HepG2 (cell line): ENCODE results near the gene CBFA2T2. TPM values are rescaled to one million over a fixed set of nuclear protein-coding genes. Genes with fewer than 3 reads are reported as not detected.

ENCODE experiments used
- ADNP ChIP-seq: sonication (generic); formaldehyde crosslinking; IDR thresholded peaks from 2 replicates; pipeline ENCODE4 v1.4.0; 2020; ENCODE audit warnings: missing genetic modification reagents
- CC2D1A ChIP-seq: sonication (generic); formaldehyde crosslinking; IDR thresholded peaks from 2 replicates; pipeline ENCODE4 v1.8.1; 2023; ENCODE audit warnings: mild to moderate bottlenecking, missing genetic modification reagents
- CENPT ChIP-seq: sonication (generic); formaldehyde crosslinking; IDR thresholded peaks from 2 replicates; pipeline ENCODE4 v1.8.0; 2022; ENCODE audit warnings: low read depth, mild to moderate bottlenecking, moderate library complexity, missing genetic modification reagents
- CHD4 ChIP-seq: fragments of 200-600 bp; sonication (generic); IDR thresholded peaks from 2 replicates; pipeline ENCODE4 v1.7.0; 2017; ENCODE audit warnings: mild to moderate bottlenecking, low read length, borderline replicate concordance
- DNMT1 ChIP-seq: sonication (generic); formaldehyde crosslinking; IDR thresholded peaks from 2 replicates; pipeline ENCODE4 v1.5.1; 2020; ENCODE audit warnings: mild to moderate bottlenecking, missing genetic modification reagents
- ERF ChIP-seq: IDR thresholded peaks from 2 replicates; pipeline ENCODE4 v1.6.1; 2018; ENCODE audit warnings: missing biosample characterization, missing genetic modification reagents
- GATAD1 ChIP-seq: IDR thresholded peaks from 2 replicates; pipeline ENCODE4 v1.6.1; 2016; ENCODE audit warnings: missing genetic modification reagents, missing compliant biosample characterization
- GZF1 ChIP-seq: sonication (generic); formaldehyde crosslinking; IDR thresholded peaks from 2 replicates; pipeline ENCODE4 v1.5.1; 2020; ENCODE audit warnings: mild to moderate bottlenecking, missing genetic modification reagents
- KMT2B ChIP-seq: IDR thresholded peaks from 2 replicates; pipeline ENCODE4 v1.6.1; 2016; ENCODE audit warnings: missing genetic modification reagents, missing compliant biosample characterization
- LCORL ChIP-seq, 2 experiments: fragments of 450-650 bp in 1 of 2; sonication (generic) in 1 of 2; formaldehyde crosslinking in 1 of 2; IDR thresholded peaks; 2 replicates each; pipeline versions ENCODE4 v1.5.0 to v1.6.1; 2017 to 2020; ENCODE audit warnings: antibody characterized with exemption in 1 of 2, missing genetic modification reagents in 1 of 2
- MAFK ChIP-seq, 2 experiments: IDR thresholded peaks in 1 of 2; conservative IDR thresholded peaks in 1 of 2; 2 replicates each; pipeline ENCODE4 v1.6.1; 2011; ENCODE audit warnings: improper control_type of control experiment in 2 of 2, low read length in 2 of 2
- MIER3 ChIP-seq: IDR thresholded peaks from 2 replicates; pipeline ENCODE4 v1.6.1; 2016; ENCODE audit warnings: missing compliant biosample characterization, borderline replicate concordance
- NFKB2 ChIP-seq: sonication (generic); formaldehyde crosslinking; IDR thresholded peaks from 2 replicates; pipeline ENCODE4 v1.4.0; 2020; ENCODE audit warnings: missing genetic modification reagents, borderline replicate concordance
- RFX5 ChIP-seq: IDR thresholded peaks from 2 replicates; pipeline ENCODE4 v1.6.1; 2011; ENCODE audit warnings: low read depth, low read length, improper control_type of control experiment
- SOX6 ChIP-seq, 2 experiments: fragments of 450-650 bp in 1 of 2; sonication (generic) in 1 of 2; formaldehyde crosslinking in 1 of 2; IDR thresholded peaks; 2 replicates each; pipeline versions ENCODE4 v1.4.0 to v1.6.1; 2017 to 2020; ENCODE audit warnings: antibody characterized with exemption in 1 of 2, mild to moderate bottlenecking in 1 of 2, missing genetic modification reagents in 1 of 2
- THYN1 ChIP-seq: sonication (generic); formaldehyde crosslinking; IDR thresholded peaks from 2 replicates; pipeline ENCODE4 v1.8.1; 2023; ENCODE audit warnings: low read depth, mild to moderate bottlenecking, moderate library complexity, missing genetic modification reagents, borderline replicate concordance
- ZKSCAN1 ChIP-seq: fragments of 150-350 bp; IDR thresholded peaks from 2 replicates; pipeline ENCODE4 v1.6.1; 2014; ENCODE audit warnings: low read length
- ZNF3 ChIP-seq: IDR thresholded peaks from 2 replicates; pipeline ENCODE4 v1.7.0; 2017; ENCODE audit warnings: inconsistent platforms
- ZNF557 ChIP-seq: sonication (generic); formaldehyde crosslinking; IDR thresholded peaks from 2 replicates; pipeline ENCODE4 v1.4.0; 2020; ENCODE audit warnings: missing genetic modification reagents
- ZNF709 ChIP-seq: sonication (generic); formaldehyde crosslinking; IDR thresholded peaks from 2 replicates; pipeline ENCODE4 v1.5.0; 2020; ENCODE audit warnings: mild to moderate bottlenecking, missing genetic modification reagents
- ZNF839 ChIP-seq: sonication (generic); formaldehyde crosslinking; IDR thresholded peaks from 2 replicates; pipeline ENCODE4 v1.4.0; 2020; ENCODE audit warnings: missing genetic modification reagents, mild to moderate bottlenecking, borderline replicate concordance
- polyA plus RNA-seq, 8 experiments: library from polyadenylated mRNA; depleted of rRNA in 3 of 8; stranded (reverse) in 7 of 8; unstranded in 1 of 8; fragments of >200 nt; fragmentation: Illumina TruSeq in 4 of 8; extraction: Trizol in 4 of 8; gene quantifications; 2 replicates each; pipeline versions ENCODE4 v1.2.1 to v1.2.3, GENCODE V29; 2011 to 2016; ENCODE audit warnings: low read depth in 4 of 8, missing spikeins in 1 of 8, mixed read lengths in 1 of 8; ENCODE audit not compliant: insufficient read depth in 1 of 8
- total RNA-seq, 5 experiments: library from RNA; depleted of rRNA; stranded (reverse); fragments of >200 nt; fragmentation: Illumina TruSeq; extraction: Trizol; gene quantifications; 2 replicates each; pipeline ENCODE4 v1.2.3, GENCODE V29; 2016; ENCODE audit warnings: low read depth in 1 of 5
- TF ChIP-seq, protein P1 (sequence below): sonication (generic); formaldehyde crosslinking; IDR thresholded peaks from 2 replicates; pipeline ENCODE4 v1.5.0; 2020; ENCODE audit warnings: mild to moderate bottlenecking, missing genetic modification reagents
- TF ChIP-seq, protein P2 (sequence below): sonication (generic); formaldehyde crosslinking; IDR thresholded peaks from 2 replicates; pipeline ENCODE4 v1.4.0; 2020; ENCODE audit warnings: low read depth, mild to moderate bottlenecking, missing genetic modification reagents
- TF ChIP-seq, protein P3 (sequence below): sonication (generic); formaldehyde crosslinking; IDR thresholded peaks from 2 replicates; pipeline ENCODE4 v1.4.0; 2020; ENCODE audit warnings: missing genetic modification reagents; ENCODE audit errors: not compliant biosample characterization
- TF ChIP-seq, protein P4 (sequence below): sonication (generic); formaldehyde crosslinking; IDR thresholded peaks from 2 replicates; pipeline ENCODE4 v1.4.0; 2020; ENCODE audit warnings: missing genetic modification reagents, mild to moderate bottlenecking, borderline replicate concordance

The CBFA2T2 gene
- total and polyA plus RNA-seq, 2 of the 13 experiments (the other 11 are each of a cell fraction or from before 2014, with no cell fraction given), result 6.3 to 21.2 TPM

DNA sequence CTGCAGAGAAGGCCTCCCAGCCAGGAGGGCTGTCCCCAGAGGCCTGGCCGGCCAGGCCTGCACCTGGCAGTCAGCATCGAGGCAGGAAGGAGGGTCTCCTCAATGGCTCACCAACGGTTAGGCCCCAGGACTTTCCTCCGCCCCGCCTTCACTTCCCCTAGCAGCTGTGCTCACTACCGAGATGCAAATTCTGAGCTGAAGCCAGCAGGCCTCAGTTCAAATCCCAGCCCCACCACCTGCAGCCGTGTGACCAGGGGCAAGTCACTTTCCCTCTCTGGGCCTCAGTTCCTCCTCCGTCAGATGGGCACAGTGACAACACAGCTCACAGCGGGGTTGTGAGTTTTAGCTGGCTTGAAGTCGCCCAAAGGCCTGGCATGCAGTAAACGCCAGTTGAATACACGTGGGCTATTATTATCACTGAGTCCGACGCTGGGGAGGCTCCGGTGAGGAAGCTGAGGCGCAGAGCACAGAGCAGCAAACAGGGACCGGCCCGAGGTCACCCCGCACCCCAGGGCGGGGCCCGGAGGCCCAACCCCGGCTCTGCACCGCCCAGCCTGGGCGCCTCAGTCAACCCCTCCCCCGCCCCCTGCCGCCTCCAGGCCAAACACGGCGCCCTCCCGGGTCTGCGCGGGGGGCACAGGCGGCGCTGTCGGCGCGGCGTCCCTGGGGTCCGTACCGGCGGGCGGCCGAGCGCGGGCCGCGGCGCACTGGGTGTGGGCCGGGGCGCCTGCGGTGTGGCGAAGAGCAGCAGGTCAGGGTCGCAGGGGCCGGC is 195.6 kb downstream of the CBFA2T2 start (continued):
- TF ChIP-seq GATAD1 (CRISPR knock-in tag) (no peak), SOX6 (IDR thresholded peaks at IDR 0.05) (no peak), SOX6 (CRISPR knock-in tag; IDR thresholded peaks at IDR 0.05) (no peak), LCORL (IDR thresholded peaks at IDR 0.05) (no peak), LCORL (CRISPR knock-in tag; IDR thresholded peaks at IDR 0.05) (0 out of 2 replicates have a peak, but pooled peaks have one; percentile 24), ZNF3 (CRISPR knock-in tag) (no peak), ZKSCAN1 (no peak), CC2D1A (no peak), CENPT (CRISPR knock-in tag) (peak; percentile 87; the same call in 1 of the 2 replicates), NFKB2 (CRISPR knock-in tag) (0 out of 2 replicates have a peak, but pooled peaks have one; percentile 64), ZNF709 (no peak), CHD4 (no peak), ADNP (0 out of 2 replicates have a peak, but pooled peaks have one; percentile 77), KMT2B (peak; percentile 40; the same call in 1 of the 2 replicates), GZF1 (CRISPR knock-in tag) (no peak), ZNF839 (CRISPR knock-in tag) (peak; percentile 62; the same call in 1 of the 2 replicates), ZNF557 (CRISPR knock-in tag) (no peak), ERF (CRISPR knock-in tag) (0 out of 2 replicates have a peak, but pooled peaks have one; percentile 13), THYN1 (no peak), MIER3 (CRISPR knock-in tag) (no peak), MAFK (conservative IDR thresholded peaks at IDR 0.05 in 1 of 2, IDR thresholded peaks at IDR 0.05 in 1 of 2; ENCODE audit: low read length in 2 of 2) (no peak), DNMT1 (CRISPR knock-in tag) (no peak), RFX5 (no peak)
- TF ChIP-seq, protein P1, sequence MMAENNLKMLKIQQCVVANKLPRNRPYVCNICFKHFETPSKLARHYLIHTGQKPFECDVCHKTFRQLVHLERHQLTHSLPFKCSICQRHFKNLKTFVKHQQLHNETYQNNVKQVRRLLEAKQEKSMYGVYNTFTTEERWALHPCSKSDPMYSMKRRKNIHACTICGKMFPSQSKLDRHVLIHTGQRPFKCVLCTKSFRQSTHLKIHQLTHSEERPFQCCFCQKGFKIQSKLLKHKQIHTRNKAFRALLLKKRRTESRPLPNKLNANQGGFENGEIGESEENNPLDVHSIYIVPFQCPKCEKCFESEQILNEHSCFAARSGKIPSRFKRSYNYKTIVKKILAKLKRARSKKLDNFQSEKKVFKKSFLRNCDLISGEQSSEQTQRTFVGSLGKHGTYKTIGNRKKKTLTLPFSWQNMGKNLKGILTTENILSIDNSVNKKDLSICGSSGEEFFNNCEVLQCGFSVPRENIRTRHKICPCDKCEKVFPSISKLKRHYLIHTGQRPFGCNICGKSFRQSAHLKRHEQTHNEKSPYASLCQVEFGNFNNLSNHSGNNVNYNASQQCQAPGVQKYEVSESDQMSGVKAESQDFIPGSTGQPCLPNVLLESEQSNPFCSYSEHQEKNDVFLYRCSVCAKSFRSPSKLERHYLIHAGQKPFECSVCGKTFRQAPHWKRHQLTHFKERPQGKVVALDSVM (CRISPR knock-in tag), result no peak
- TF ChIP-seq, protein P2, sequence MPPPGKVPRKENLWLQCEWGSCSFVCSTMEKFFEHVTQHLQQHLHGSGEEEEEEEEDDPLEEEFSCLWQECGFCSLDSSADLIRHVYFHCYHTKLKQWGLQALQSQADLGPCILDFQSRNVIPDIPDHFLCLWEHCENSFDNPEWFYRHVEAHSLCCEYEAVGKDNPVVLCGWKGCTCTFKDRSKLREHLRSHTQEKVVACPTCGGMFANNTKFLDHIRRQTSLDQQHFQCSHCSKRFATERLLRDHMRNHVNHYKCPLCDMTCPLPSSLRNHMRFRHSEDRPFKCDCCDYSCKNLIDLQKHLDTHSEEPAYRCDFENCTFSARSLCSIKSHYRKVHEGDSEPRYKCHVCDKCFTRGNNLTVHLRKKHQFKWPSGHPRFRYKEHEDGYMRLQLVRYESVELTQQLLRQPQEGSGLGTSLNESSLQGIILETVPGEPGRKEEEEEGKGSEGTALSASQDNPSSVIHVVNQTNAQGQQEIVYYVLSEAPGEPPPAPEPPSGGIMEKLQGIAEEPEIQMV (CRISPR knock-in tag), result no peak; the same call in 1 of the 2 replicates
- TF ChIP-seq, protein P3, sequence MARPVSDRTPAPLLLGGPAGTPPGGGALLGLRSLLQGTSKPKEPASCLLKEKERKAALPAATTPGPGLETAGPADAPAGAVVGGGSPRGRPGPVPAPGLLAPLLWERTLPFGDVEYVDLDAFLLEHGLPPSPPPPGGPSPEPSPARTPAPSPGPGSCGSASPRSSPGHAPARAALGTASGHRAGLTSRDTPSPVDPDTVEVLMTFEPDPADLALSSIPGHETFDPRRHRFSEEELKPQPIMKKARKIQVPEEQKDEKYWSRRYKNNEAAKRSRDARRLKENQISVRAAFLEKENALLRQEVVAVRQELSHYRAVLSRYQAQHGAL (CRISPR knock-in tag), result peak; percentile 74
- TF ChIP-seq, protein P4, sequence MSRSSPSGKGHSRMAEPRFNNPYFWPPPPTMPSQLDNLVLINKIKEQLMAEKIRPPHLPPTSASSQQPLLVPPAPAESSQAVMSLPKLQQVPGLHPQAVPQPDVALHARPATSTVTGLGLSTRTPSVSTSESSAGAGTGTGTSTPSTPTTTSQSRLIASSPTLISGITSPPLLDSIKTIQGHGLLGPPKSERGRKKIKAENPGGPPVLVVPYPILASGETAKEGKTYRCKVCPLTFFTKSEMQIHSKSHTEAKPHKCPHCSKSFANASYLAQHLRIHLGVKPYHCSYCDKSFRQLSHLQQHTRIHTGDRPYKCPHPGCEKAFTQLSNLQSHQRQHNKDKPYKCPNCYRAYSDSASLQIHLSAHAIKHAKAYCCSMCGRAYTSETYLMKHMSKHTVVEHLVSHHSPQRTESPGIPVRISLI (CRISPR knock-in tag), result 0 out of 2 replicates have a peak, but pooled peaks have one; percentile 23
